Measurements from ENCODE around the gene EMC9.

The EMC9 gene

DNA sequence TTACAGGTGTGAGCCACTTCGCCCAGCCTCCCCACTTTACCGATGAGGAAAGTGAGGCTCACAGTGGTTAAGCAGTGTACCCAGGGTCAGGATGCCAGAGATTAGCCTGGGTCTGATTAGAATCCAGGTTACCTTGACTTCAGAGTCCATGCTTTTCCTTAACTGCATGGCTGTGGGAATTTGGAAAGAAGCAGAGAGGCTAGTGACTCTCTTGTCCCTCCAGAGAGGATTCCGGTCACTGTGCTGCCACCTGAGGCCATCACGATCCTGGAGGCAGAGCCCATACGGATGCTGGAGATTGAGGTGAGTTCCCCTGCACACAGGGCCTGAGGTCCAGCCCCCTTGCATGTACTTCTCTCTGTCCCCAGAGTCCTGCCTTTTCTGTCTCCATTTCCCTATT is 35.2 kb upstream of the EMC9 start:
- Histone ChIP-seq H4K20me1 (ENCODE audit: insufficient read depth, low read length, poor library complexity, severe bottlenecking) (no peaks in the 10 kb centered on the region), H3K9me2 (replicated peaks; ENCODE audit: low read depth, low read length) (no peaks in the 10 kb centered on the region), H2AFZ (ENCODE audit: low read length) (no peak overlapping the region), H3K36me3 (ENCODE audit: insufficient read depth, low read length) (peaks cover 7% of the 10 kb centered on the region; the same call in 1 of the 2 replicates), H3K4me3 (ENCODE audit: low read length, poor library complexity, severe bottlenecking) (no peak overlapping the region), H3K4me2 (ENCODE audit: low read depth, low read length, poor library complexity, severe bottlenecking) (no peak overlapping the region), H3K27me3 (ENCODE audit: insufficient read depth, low read length, poor library complexity, severe bottlenecking) (no peaks in the 10 kb centered on the region), H3K4me1 (ENCODE audit: insufficient read depth, low read length, poor library complexity, severe bottlenecking) (no peaks in the 10 kb centered on the region), H3K79me2 (ENCODE audit: insufficient read depth, low read length) (no peaks in the 10 kb centered on the region), H3K9ac (ENCODE audit: low read depth, low read length, poor library complexity, severe bottlenecking) (no peak overlapping the region), H3K9me3 (ENCODE audit: insufficient read depth, low read depth, low read length) (no peaks in the 10 kb centered on the region), H3F3A (ENCODE audit: low read depth) (no peaks in the 10 kb centered on the region)
- TF ChIP-seq, protein P1, sequence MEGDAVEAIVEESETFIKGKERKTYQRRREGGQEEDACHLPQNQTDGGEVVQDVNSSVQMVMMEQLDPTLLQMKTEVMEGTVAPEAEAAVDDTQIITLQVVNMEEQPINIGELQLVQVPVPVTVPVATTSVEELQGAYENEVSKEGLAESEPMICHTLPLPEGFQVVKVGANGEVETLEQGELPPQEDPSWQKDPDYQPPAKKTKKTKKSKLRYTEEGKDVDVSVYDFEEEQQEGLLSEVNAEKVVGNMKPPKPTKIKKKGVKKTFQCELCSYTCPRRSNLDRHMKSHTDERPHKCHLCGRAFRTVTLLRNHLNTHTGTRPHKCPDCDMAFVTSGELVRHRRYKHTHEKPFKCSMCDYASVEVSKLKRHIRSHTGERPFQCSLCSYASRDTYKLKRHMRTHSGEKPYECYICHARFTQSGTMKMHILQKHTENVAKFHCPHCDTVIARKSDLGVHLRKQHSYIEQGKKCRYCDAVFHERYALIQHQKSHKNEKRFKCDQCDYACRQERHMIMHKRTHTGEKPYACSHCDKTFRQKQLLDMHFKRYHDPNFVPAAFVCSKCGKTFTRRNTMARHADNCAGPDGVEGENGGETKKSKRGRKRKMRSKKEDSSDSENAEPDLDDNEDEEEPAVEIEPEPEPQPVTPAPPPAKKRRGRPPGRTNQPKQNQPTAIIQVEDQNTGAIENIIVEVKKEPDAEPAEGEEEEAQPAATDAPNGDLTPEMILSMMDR (conservative IDR thresholded peaks at IDR 0.05; ENCODE audit: low read length) = no peak

DNA sequence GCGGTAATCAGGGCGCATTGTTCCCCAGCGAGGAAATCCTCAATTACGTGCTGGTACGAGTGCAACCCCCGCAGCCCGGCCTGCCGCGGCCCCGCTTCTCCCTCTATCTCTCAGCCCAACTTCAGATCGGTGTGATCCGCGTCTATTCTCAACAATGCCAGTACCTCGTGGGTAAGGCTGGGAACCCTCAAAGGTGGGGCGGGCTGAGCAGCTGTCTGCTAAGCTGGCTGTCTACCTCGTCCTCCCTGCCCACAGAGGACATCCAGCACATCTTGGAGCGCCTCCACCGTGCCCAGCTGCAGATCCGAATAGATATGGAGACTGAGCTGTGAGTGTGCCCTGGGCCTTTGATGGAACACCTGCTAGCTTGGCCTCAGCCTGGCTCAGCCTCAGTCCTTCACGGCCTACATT is 31.5 kb upstream of the EMC9 start:
- Histone ChIP-seq H3K4me3 (ENCODE audit: low read length, poor library complexity, severe bottlenecking) (no peak overlapping the region), H3K4me1 (ENCODE audit: insufficient read depth, low read length, poor library complexity, severe bottlenecking) (no peaks in the 10 kb centered on the region)

DNA sequence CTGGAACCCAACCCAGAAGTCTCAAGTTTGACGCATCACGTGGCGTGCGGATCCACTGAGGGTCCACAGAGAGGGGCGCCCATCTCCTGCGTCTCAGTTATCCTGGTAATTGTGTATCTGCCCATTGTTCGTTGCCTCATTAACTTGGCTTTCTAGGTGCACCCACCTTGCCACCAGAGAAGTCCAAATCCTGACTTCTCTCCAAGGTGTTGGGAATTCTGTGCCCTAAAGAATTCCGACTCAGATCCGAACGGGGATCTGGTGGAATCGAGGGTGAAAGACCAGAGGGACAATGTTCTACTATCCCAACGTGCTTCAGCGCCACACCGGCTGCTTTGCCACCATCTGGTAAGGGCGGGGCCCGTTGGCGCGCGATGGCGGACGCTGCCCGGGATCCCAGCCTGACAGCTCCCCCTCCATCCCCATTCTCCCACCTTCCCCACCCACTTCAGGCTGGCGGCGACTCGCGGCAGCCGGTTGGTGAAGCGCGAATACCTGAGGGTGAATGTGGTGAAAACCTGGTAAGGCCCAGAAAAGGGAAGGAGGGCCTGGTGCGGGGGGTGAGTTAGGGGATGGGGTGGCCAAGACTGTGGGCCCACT is 31.0 kb upstream of the EMC9 start:
- Histone ChIP-seq H3K4me1 (ENCODE audit: insufficient read depth, low read length, poor library complexity, severe bottlenecking) (no peaks in the 10 kb centered on the region), H3K27me3 (ENCODE audit: insufficient read depth, low read length, poor library complexity, severe bottlenecking) (no peaks in the 10 kb centered on the region), H3K9me2 (replicated peaks; ENCODE audit: low read depth, low read length) (no peaks in the 10 kb centered on the region), H3F3A (ENCODE audit: low read depth) (no peaks in the 10 kb centered on the region), H4K20me1 (ENCODE audit: insufficient read depth, low read length, poor library complexity, severe bottlenecking) (no peaks in the 10 kb centered on the region), H3K9me3 (ENCODE audit: insufficient read depth, low read depth, low read length) (no peaks in the 10 kb centered on the region), H2AFZ (ENCODE audit: low read length) (no peak overlapping the region), H3K36me3 (ENCODE audit: insufficient read depth, low read length) (no peaks in the 10 kb centered on the region), H3K4me3 (ENCODE audit: low read length, poor library complexity, severe bottlenecking) (no peak overlapping the region), H3K4me2 (ENCODE audit: low read depth, low read length, poor library complexity, severe bottlenecking) (no peak overlapping the region), H3K79me2 (ENCODE audit: insufficient read depth, low read length) (no peaks in the 10 kb centered on the region), H3K9ac (ENCODE audit: low read depth, low read length, poor library complexity, severe bottlenecking) (no peak overlapping the region)
- no peak for TF ChIP-seq EZH2phosphoT487 (IDR thresholded peaks at IDR 0.05; ENCODE audit: borderline replicate concordance)
- TF ChIP-seq, protein P1 (conservative IDR thresholded peaks at IDR 0.05; ENCODE audit: low read length) = no peak

More for the DNA sequence above, 31.5 kb upstream of the EMC9 start:
- no peaks in the 10 kb centered on the region for H3F3A ChIP-seq (ENCODE audit: low read depth)
- H3K9me2 ChIP-seq (replicated peaks; ENCODE audit: low read depth, low read length) = no peaks in the 10 kb centered on the region
- H3K9me3 ChIP-seq (ENCODE audit: insufficient read depth, low read depth, low read length) = no peaks in the 10 kb centered on the region
- no peaks in the 10 kb centered on the region for H4K20me1 ChIP-seq (ENCODE audit: insufficient read depth, low read length, poor library complexity, severe bottlenecking)
- no peak overlapping the region for H3K4me2 ChIP-seq (ENCODE audit: low read depth, low read length, poor library complexity, severe bottlenecking)
- no peaks in the 10 kb centered on the region for H3K36me3 ChIP-seq (ENCODE audit: insufficient read depth, low read length)
- no peak for TF ChIP-seq EZH2phosphoT487 (IDR thresholded peaks at IDR 0.05; ENCODE audit: borderline replicate concordance)
- TF ChIP-seq, protein P1 (conservative IDR thresholded peaks at IDR 0.05; ENCODE audit: low read length) = no peak
- H3K79me2 ChIP-seq (ENCODE audit: insufficient read depth, low read length) = no peaks in the 10 kb centered on the region
- no peak overlapping the region for H2AFZ ChIP-seq (ENCODE audit: low read length)
- H3K27me3 ChIP-seq (ENCODE audit: insufficient read depth, low read length, poor library complexity, severe bottlenecking) = no peaks in the 10 kb centered on the region
- H3K9ac ChIP-seq (ENCODE audit: low read depth, low read length, poor library complexity, severe bottlenecking) = no peak overlapping the region
